H1 (cell line): ENCODE data around the gene HIP1. TPM values are rescaled to one million over a fixed set of nuclear protein-coding genes. Genes with fewer than 3 reads are reported as not detected.

ENCODE experiments used
- BCL11A ChIP-seq, 2 experiments: IDR thresholded peaks; one replicate each; pipeline ENCODE4 v1.6.1; 2011; ENCODE audit warnings: low read depth in 2 of 2, low read length in 2 of 2, mild to moderate bottlenecking in 2 of 2
- E2F6 ChIP-seq: IDR thresholded peaks from 2 replicates; pipeline ENCODE4 v1.6.1; 2012; ENCODE audit warnings: inconsistent platforms
- KDM1A ChIP-seq: fragments of 200-600, 300-600 bp; sonication (generic); IDR thresholded peaks from 2 replicates; pipeline ENCODE4 v1.7.1; 2016; ENCODE audit warnings: mild to moderate bottlenecking, low read length, borderline replicate concordance
- RAD21 ChIP-seq, 2 experiments: IDR thresholded peaks in 1 of 2; conservative IDR thresholded peaks in 1 of 2; 2 replicates each; pipeline ENCODE4 v1.6.1; 2011; ENCODE audit warnings: low read depth in 2 of 2, low read length in 2 of 2, improper control_type of control experiment in 1 of 2, inconsistent platforms in 1 of 2, mild to moderate bottlenecking in 1 of 2, moderate library complexity in 1 of 2
- ZNF274 ChIP-seq: IDR thresholded peaks from 2 replicates; pipeline ENCODE4 v1.7.0; 2012; ENCODE audit warnings: low read length, borderline replicate concordance; ENCODE audit errors: extremely low read depth
- polyA plus RNA-seq, 7 experiments: library from polyadenylated mRNA; depleted of rRNA in 3 of 7; stranded (reverse) in 5 of 7; unstranded in 2 of 7; fragments of >200 nt in 5 of 7; fragments of 200-250 nt in 2 of 7; gene quantifications; 1 replicate in 5 of 7; 2 replicates in 1 of 7; 4 replicates in 1 of 7; pipeline versions ENCODE4 v1.2.1 to v1.2.3, GENCODE V29; 2011 to 2013; ENCODE audit warnings: missing spikeins in 2 of 7, mixed read lengths in 2 of 7
- total RNA-seq: library from RNA; stranded (reverse); fragmentation: NEBNext Ultra II Directional; extraction: Animal tissue kit (Norgen Biotek cat#: 25700); gene quantifications from 2 replicates; pipeline ENCODE4 v1.2.1, GENCODE V29; 2021
- TF ChIP-seq, protein P1 (sequence below), 3 experiments: IDR thresholded peaks; 1 replicate in 2 of 3; 2 replicates in 1 of 3; pipeline versions ENCODE4 v1.5.1 to v1.6.1; 2011; ENCODE audit warnings: low read length in 3 of 3, mild to moderate bottlenecking in 3 of 3, inconsistent platforms in 2 of 3, low read depth in 1 of 3, moderate library complexity in 1 of 3; ENCODE audit not compliant: insufficient read depth in 1 of 3; ENCODE audit errors: control extremely low read depth in 1 of 3

Gene HIP1
- total and polyA plus RNA-seq, 2 of the 8 experiments (the other 6 are each of a cell fraction or from before 2014, with no cell fraction given), result 51.8 to 108 TPM

DNA sequence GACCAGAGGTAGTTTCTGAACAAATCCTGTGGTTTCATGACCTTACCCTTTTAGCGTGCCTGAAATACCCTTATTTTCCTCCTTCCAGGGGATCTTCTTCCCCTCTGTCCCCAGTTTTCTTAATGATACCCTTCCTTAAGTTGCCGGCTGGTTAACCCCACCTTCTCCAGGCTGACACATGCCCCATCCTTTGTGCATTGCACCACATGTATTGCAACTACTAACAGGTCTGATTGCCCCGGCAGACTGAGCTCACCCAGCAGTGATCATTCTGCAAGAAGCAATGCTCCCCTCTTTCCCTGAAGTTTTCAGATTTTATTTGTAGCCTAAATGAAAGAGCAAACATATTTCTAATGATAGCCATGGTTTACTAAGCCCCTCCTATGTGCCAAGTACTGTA, 108.2 kb downstream of the HIP1 start (continued):
- no peak for TF ChIP-seq RAD21 (IDR thresholded peaks at IDR 0.05 in 1 of 2, conservative IDR thresholded peaks at IDR 0.05 in 1 of 2; ENCODE audit: low read depth in 2 of 2, low read length in 2 of 2)
- TF ChIP-seq KDM1A, result no peak
- TF ChIP-seq BCL11A (IDR thresholded peaks at IDR 0.05; ENCODE audit: low read depth in 2 of 2, low read length in 2 of 2), result no peak
- TF ChIP-seq E2F6, result no peak
- TF ChIP-seq, protein P1, sequence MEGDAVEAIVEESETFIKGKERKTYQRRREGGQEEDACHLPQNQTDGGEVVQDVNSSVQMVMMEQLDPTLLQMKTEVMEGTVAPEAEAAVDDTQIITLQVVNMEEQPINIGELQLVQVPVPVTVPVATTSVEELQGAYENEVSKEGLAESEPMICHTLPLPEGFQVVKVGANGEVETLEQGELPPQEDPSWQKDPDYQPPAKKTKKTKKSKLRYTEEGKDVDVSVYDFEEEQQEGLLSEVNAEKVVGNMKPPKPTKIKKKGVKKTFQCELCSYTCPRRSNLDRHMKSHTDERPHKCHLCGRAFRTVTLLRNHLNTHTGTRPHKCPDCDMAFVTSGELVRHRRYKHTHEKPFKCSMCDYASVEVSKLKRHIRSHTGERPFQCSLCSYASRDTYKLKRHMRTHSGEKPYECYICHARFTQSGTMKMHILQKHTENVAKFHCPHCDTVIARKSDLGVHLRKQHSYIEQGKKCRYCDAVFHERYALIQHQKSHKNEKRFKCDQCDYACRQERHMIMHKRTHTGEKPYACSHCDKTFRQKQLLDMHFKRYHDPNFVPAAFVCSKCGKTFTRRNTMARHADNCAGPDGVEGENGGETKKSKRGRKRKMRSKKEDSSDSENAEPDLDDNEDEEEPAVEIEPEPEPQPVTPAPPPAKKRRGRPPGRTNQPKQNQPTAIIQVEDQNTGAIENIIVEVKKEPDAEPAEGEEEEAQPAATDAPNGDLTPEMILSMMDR (IDR thresholded peaks at IDR 0.05; ENCODE audit: control extremely low read depth in 1 of 3, insufficient read depth in 1 of 3, low read depth in 1 of 3, low read length in 3 of 3), result no peak
- TF ChIP-seq ZNF274, result no peak
